IMR-90 (cell line): ENCODE measurements around the gene ALK. TPM values are rescaled to one million over a fixed set of nuclear protein-coding genes. Genes with fewer than 3 reads are reported as not detected.

ENCODE experiments used
- ATAC-seq: fragments of 200-7000 bp; cut with Tn5 transposase; 2 replicates; pipeline ENCODE4 v1.9.1; 2020; ENCODE audit warnings: low read depth, mild to moderate bottlenecking, moderate library complexity
- BruUV-seq: library from RNA; stranded (reverse); fragments of 400-500 nt; replicated peaks from 2 replicates; lab custom pipeline; 2021; lab: Mats Ljungman, UMichigan
- CTCF ChIA-PET: fragments of 300-600 bp; formaldehyde crosslinking; extraction: SDS; loops from one replicate; lab custom pipeline; 2021; ENCODE audit warnings: antibody characterized with exemption; lab: Yijun Ruan, JAX
- POLR2A ChIA-PET: fragments of 300-600 bp; sonication (Branson Sonifier 250); formaldehyde crosslinking; loops from one replicate; lab custom pipeline; 2022; ENCODE audit warnings: antibody characterized with exemption; ENCODE audit not compliant: unreplicated experiment; lab: Charles Lee
- DNase-seq: peaks from one replicate; pipeline ENCODE4 v3.0.0; 2013
- H2AFZ ChIP-seq: replicated peaks from 2 replicates; pipeline ENCODE3; 2013; ENCODE audit warnings: low read length, mild to moderate bottlenecking; ENCODE audit not compliant: poor library complexity
- H2AK5ac ChIP-seq: 2 replicates; pipeline ENCODE4 v1.6.1; 2013; ENCODE audit warnings: low read depth, low read length, inconsistent platforms
- H2AK9ac ChIP-seq: replicated peaks from 2 replicates; pipeline ENCODE3; 2013; ENCODE audit warnings: mild to moderate bottlenecking, low read depth, low read length, moderate library complexity; ENCODE audit not compliant: poor library complexity
- H2BK120ac ChIP-seq: 2 replicates; pipeline ENCODE4 v1.6.1; 2013; ENCODE audit warnings: low read depth, low read length, inconsistent platforms
- H2BK15ac ChIP-seq: 3 replicates; pipeline ENCODE4 v1.6.1; 2013; ENCODE audit warnings: low read depth, low read length, inconsistent platforms
- H2BK20ac ChIP-seq: 2 replicates; pipeline ENCODE4 v1.6.1; 2013; ENCODE audit warnings: low read depth, mild to moderate bottlenecking, inconsistent platforms, low read length, moderate library complexity
- H2BK5ac ChIP-seq: 2 replicates; pipeline ENCODE4 v1.6.1; 2013; ENCODE audit warnings: mild to moderate bottlenecking, low read depth, low read length, inconsistent platforms; ENCODE audit not compliant: poor library complexity, severe bottlenecking
- H3K14ac ChIP-seq: replicated peaks from 2 replicates; pipeline ENCODE4 v1.6.1; 2013; ENCODE audit warnings: low read depth, low read length, inconsistent platforms
- H3K18ac ChIP-seq: 2 replicates; pipeline ENCODE4 v1.6.1; 2013; ENCODE audit warnings: low read depth, low read length, control low read depth
- H3K23ac ChIP-seq: 2 replicates; pipeline ENCODE4 v1.6.1; 2013; ENCODE audit warnings: low read depth, low read length, inconsistent platforms
- H3K27ac ChIP-seq: 2 replicates; pipeline ENCODE4 v1.5.1; 2013; ENCODE audit warnings: mild to moderate bottlenecking, control low read depth, low read length; ENCODE audit not compliant: insufficient read depth
- H3K27me3 ChIP-seq: 2 replicates; pipeline ENCODE4 v1.6.1; 2013; ENCODE audit warnings: low read length; ENCODE audit not compliant: control insufficient read depth, insufficient read depth
- H3K36me3 ChIP-seq: 2 replicates; pipeline ENCODE4 v1.6.1; 2013; ENCODE audit warnings: low read length, mixed read lengths; ENCODE audit not compliant: control insufficient read depth, insufficient read depth
- H3K4ac ChIP-seq: 2 replicates; pipeline ENCODE4 v1.6.1; 2013; ENCODE audit warnings: low read depth, low read length, inconsistent platforms
- H3K4me1 ChIP-seq: 2 replicates; pipeline ENCODE4 v1.6.1; 2013; ENCODE audit warnings: low read length, mixed read lengths; ENCODE audit not compliant: control insufficient read depth, insufficient read depth
- H3K4me2 ChIP-seq: 2 replicates; pipeline ENCODE4 v1.6.1; 2013; ENCODE audit warnings: low read depth, mild to moderate bottlenecking, control low read depth, low read length, moderate library complexity
- H3K4me3 ChIP-seq: 2 replicates; pipeline ENCODE4 v1.5.1; 2013; ENCODE audit warnings: low read depth, mild to moderate bottlenecking, control low read depth, low read length, moderate library complexity; ENCODE audit not compliant: insufficient read depth
- H3K56ac ChIP-seq: 2 replicates; pipeline ENCODE4 v1.6.1; 2013; ENCODE audit warnings: low read length, inconsistent platforms; ENCODE audit not compliant: insufficient read depth; ENCODE audit errors: extremely low read depth
- H3K79me1 ChIP-seq, 2 experiments: 2 replicates each; pipeline ENCODE4 v1.6.1; 2013; ENCODE audit warnings: low read length in 2 of 2, inconsistent platforms in 1 of 2, low read depth in 1 of 2
- H3K9ac ChIP-seq: 2 replicates; pipeline ENCODE4 v1.6.1; 2013; ENCODE audit warnings: low read depth, low read length, control low read depth
- H3K9me1 ChIP-seq: 2 replicates; pipeline ENCODE4 v1.6.1; 2013; ENCODE audit warnings: low read length, inconsistent platforms; ENCODE audit not compliant: insufficient read depth
- H3K9me3 ChIP-seq: 2 replicates; pipeline ENCODE4 v1.6.1; 2013; ENCODE audit warnings: low read length; ENCODE audit not compliant: control insufficient read depth, insufficient read depth
- H4K20me1 ChIP-seq: 2 replicates; pipeline ENCODE4 v1.6.1; 2013; ENCODE audit warnings: low read length, inconsistent platforms; ENCODE audit not compliant: insufficient read depth
- H4K5ac ChIP-seq: 2 replicates; pipeline ENCODE4 v1.6.1; 2013; ENCODE audit warnings: mild to moderate bottlenecking, low read depth, low read length, control low read depth
- H4K8ac ChIP-seq, 2 experiments: 2 replicates each; pipeline ENCODE4 v1.6.1; 2013; ENCODE audit warnings: low read depth in 2 of 2, low read length in 2 of 2, control low read depth in 1 of 2, inconsistent platforms in 1 of 2
- H4K91ac ChIP-seq: 2 replicates; pipeline ENCODE4 v1.6.1; 2013; ENCODE audit warnings: low read depth, low read length, inconsistent platforms; ENCODE audit not compliant: insufficient read depth
- BHLHE40 ChIP-seq: fragments of 150-350 bp; IDR thresholded peaks from 2 replicates; pipeline ENCODE4 v1.6.1; 2016; ENCODE audit warnings: mild to moderate bottlenecking, low read depth, low read length
- CEBPB ChIP-seq: IDR thresholded peaks from 2 replicates; pipeline ENCODE4 v1.6.1; 2012; ENCODE audit warnings: low read depth, low read length, improper control_type of control experiment
- CHD1 ChIP-seq: IDR thresholded peaks from 2 replicates; pipeline ENCODE4 v1.6.1; 2012; ENCODE audit warnings: low read depth, low read length, improper control_type of control experiment
- CTCF ChIP-seq: conservative IDR thresholded peaks from 2 replicates; pipeline ENCODE4 v1.5.1; 2012; ENCODE audit warnings: mild to moderate bottlenecking, low read depth, low read length, improper control_type of control experiment
- ELK1 ChIP-seq: fragments of 150-350 bp; IDR thresholded peaks from 2 replicates; pipeline ENCODE4 v1.6.1; 2016; ENCODE audit warnings: low read depth, mild to moderate bottlenecking, low read length, moderate library complexity, borderline replicate concordance
- FOS ChIP-seq: fragments of 150-350 bp; IDR thresholded peaks from 2 replicates; pipeline ENCODE4 v1.6.1; 2016; ENCODE audit warnings: low read depth, low read length
- MAFK ChIP-seq: IDR thresholded peaks from 2 replicates; pipeline ENCODE4 v1.6.1; 2012; ENCODE audit warnings: low read depth, low read length, improper control_type of control experiment
- MAZ ChIP-seq: IDR thresholded peaks from 2 replicates; pipeline ENCODE4 v1.6.1; 2012; ENCODE audit warnings: low read depth, mild to moderate bottlenecking, low read length, improper control_type of control experiment, moderate library complexity, borderline replicate concordance
- MXI1 ChIP-seq: IDR thresholded peaks from 2 replicates; pipeline ENCODE4 v1.6.1; 2012; ENCODE audit warnings: low read depth, mild to moderate bottlenecking, low read length, moderate library complexity, borderline replicate concordance
- NFE2L2 ChIP-seq: fragments of 150-350 bp; IDR thresholded peaks from 2 replicates; pipeline ENCODE4 v1.6.1; 2016; ENCODE audit warnings: low read depth, mild to moderate bottlenecking, low read length
- POLR2A ChIP-seq: IDR thresholded peaks from 2 replicates; pipeline ENCODE4 v1.6.1; 2012; ENCODE audit warnings: mild to moderate bottlenecking, low read depth, low read length
- RAD21 ChIP-seq: IDR thresholded peaks from 2 replicates; pipeline ENCODE4 v1.6.1; 2012; ENCODE audit warnings: low read length, improper control_type of control experiment
- RCOR1 ChIP-seq: IDR thresholded peaks from 2 replicates; pipeline ENCODE4 v1.6.1; 2012; ENCODE audit warnings: mild to moderate bottlenecking, low read length, improper control_type of control experiment; ENCODE audit not compliant: insufficient replicate concordance
- RFX5 ChIP-seq: IDR thresholded peaks from 2 replicates; pipeline ENCODE4 v1.8.0; 2012; ENCODE audit warnings: low read depth, mild to moderate bottlenecking, low read length, moderate library complexity
- SMC3 ChIP-seq: fragments of 150-350 bp; IDR thresholded peaks from 2 replicates; pipeline ENCODE4 v1.6.1; 2016; ENCODE audit warnings: low read depth, mild to moderate bottlenecking, antibody characterized with exemption, low read length, moderate library complexity
- USF2 ChIP-seq: fragments of 150-350 bp; IDR thresholded peaks from 2 replicates; pipeline ENCODE4 v1.6.1; 2017; ENCODE audit warnings: mild to moderate bottlenecking, antibody characterized with exemption, low read length, low read depth
- WGBS, 2 experiments: methylation state at CpG; one replicate each; pipeline versions ENCODE4 v1.1.5 to v1.1.7; 2013; ENCODE audit warnings: missing lambda C conversion rate in 2 of 2; ENCODE audit not compliant: insufficient read length in 1 of 2; ENCODE audit errors: extremely low coverage in 2 of 2; 5-methylcytosine and 5-hydroxymethylcytosine counted together
- dilution Hi-C: fragments of 300-500 bp; cut with HindIII; formaldehyde crosslinking; loops from one replicate; pipeline ENCODE4 v1.14.3; 2018; ENCODE audit warnings: low sequenced_read_pairs; ENCODE audit not compliant: unreplicated experiment
- in situ Hi-C: fragments of 300-500 bp; cut with MboI; formaldehyde crosslinking; loops from 3 replicates; pipeline ENCODE4 v1.14.3; 2019; ENCODE audit warnings: low sequenced_read_pairs, inconsistent platforms, mixed read lengths
- intact Hi-C: fragments of 100-400 bp; cut with micrococcal nuclease; formaldehyde crosslinking; loops from 2 replicates; pipeline ENCODE4 v1.10.0; 2022
- polyA plus RNA-seq, 3 experiments: library from polyadenylated mRNA; depleted of rRNA; stranded (reverse); fragments of >200 nt; gene quantifications; 2 replicates each; pipeline ENCODE4 v1.2.3, GENCODE V29; 2012; ENCODE audit warnings: low replicate concordance in 1 of 3
- total RNA-seq: library from RNA; depleted of rRNA; stranded (reverse); fragments of >200 nt; gene quantifications from 2 replicates; pipeline ENCODE4 v1.2.3, GENCODE V29; 2012

Gene ALK
- total and polyA plus RNA-seq, 2 of the 4 experiments (the other 2 are of a cell fraction) = not detected

- no peak overlapping the region for H3K56ac ChIP-seq
- H3K4me3 ChIP-seq = no peak overlapping the region
- H3K9me3 ChIP-seq = no peaks in the 10 kb centered on the region
- H3K18ac ChIP-seq = no peak overlapping the region
- TF ChIP-seq NFE2L2 (no peak), RAD21 (no peak), MXI1 (no peak), CTCF (no peak), ELK1 (no peak), FOS (no peak), POLR2A (no peak), CHD1 (no peak), BHLHE40 (no peak), SMC3 (no peak), RFX5 (no peak), CEBPB (no peak), MAZ (no peak), RCOR1 (no peak), USF2 (no peak), MAFK (no peak)
- H4K91ac ChIP-seq = no peak overlapping the region
- H4K20me1 ChIP-seq = no peaks in the 10 kb centered on the region
- H2BK20ac ChIP-seq = no peak overlapping the region
- no TSS peak for BruUV-seq
- H3K27me3 ChIP-seq = peaks cover 41% of the 10 kb centered on the region
- H3K9ac ChIP-seq = no peak overlapping the region
- ATAC-seq = no peak
- no peak overlapping the region for H2AK9ac ChIP-seq
- no peak overlapping the region for H2BK15ac ChIP-seq
- no peak overlapping the region for H2AK5ac ChIP-seq
- in situ Hi-C loops = no loop called here
- dilution Hi-C loops = no loop called here
- H3K23ac ChIP-seq = no peak overlapping the region
- no peak overlapping the region for H3K14ac ChIP-seq
- no peak overlapping the region for H3K4ac ChIP-seq
- no peak overlapping the region for H4K5ac ChIP-seq
- H2BK120ac ChIP-seq = no peak overlapping the region
- POLR2A ChIA-PET = no interaction called here
- H2BK5ac ChIP-seq = no peak overlapping the region
- H3K9me1 ChIP-seq = peaks cover 4% of the 10 kb centered on the region; the same call in 1 of the 2 replicates
- H3K4me1 ChIP-seq = 0 out of 2 replicates have a peak, but pooled peaks cover 3% of the 10 kb centered on the region
- intact Hi-C loops = no loop called here
- H2AFZ ChIP-seq = no peak overlapping the region
- no peak overlapping the region for H4K8ac ChIP-seq
- no peaks in the 10 kb centered on the region for H3K36me3 ChIP-seq
- no peaks in the 10 kb centered on the region for H3K79me1 ChIP-seq
- no peak for DNase-seq
- no peak overlapping the region for H3K27ac ChIP-seq
- WGBS, 2 experiments = 79% methylated on average over 3 of the region's 4 CpGs; no CpG with 5 or more reads in 1 of the 2 experiments
- H3K4me2 ChIP-seq = no peak overlapping the region
- CTCF ChIA-PET = no interaction called here
Observed at GRCh38 chr2:29240601-29241000, 680.8 kb downstream of the ALK start.
